Amniotic epithelial cell (primary cell): ENCODE data around the gene TRMT44.
"Not testable (repeated sequence)": the region's sequence is repeated elsewhere in the genome, so short reads cannot be mapped to it uniquely, and the experiment has no call there.

Experiments
- DNase-seq: peaks from one replicate; pipeline ENCODE4 v3.0.0-alpha.2; 2010; ENCODE audit warnings: low read depth

Gene TRMT44

DNA sequence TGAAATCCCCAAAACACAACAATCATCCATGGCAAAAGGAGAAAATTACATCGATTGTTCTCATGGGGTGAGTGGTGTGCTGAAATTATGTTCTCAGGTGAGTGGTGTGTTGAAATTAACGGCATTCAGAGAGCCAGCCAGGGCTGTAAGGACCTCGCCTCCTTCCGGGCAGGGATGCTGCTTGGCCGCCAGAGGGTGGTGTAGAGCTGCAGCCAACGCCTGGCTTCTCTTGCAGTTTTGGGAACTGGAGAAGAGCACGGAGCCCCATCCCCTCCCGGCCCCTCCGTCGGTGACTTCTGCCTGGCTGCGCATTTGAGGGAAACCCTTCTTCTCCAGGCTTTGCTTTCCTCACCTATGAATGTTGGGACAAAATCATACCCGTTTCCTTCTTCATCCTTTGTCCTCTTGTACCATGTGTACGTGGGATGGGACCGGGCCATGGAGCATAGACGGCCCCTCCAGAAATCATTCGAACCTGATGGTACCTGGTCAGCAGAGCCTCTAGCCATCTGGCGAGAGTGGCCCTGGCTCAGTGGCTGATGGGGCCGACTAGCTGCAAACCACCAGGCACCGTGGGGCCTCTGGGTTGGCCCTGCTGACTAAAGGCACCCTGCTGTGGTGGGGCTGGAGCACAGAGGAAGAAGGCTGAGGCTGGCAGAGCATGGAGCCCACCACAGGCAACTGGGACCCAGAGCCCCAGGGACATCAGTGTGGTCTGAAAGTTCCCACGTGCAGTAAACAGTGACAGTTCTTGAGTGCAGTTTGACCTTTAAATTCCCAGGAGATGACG lies 28.4 kb downstream of the TRMT44 start:
- peak; percentile 42 for DNase-seq

GRCh38 chr4:8469550-8469949 lies 29.0 kb downstream of the TRMT44 start:
- DNase-seq, result no peak

- no peak for DNase-seq
Observed at GRCh38 chr4:8470451-8471024, 30.0 kb downstream of the TRMT44 start.

DNA sequence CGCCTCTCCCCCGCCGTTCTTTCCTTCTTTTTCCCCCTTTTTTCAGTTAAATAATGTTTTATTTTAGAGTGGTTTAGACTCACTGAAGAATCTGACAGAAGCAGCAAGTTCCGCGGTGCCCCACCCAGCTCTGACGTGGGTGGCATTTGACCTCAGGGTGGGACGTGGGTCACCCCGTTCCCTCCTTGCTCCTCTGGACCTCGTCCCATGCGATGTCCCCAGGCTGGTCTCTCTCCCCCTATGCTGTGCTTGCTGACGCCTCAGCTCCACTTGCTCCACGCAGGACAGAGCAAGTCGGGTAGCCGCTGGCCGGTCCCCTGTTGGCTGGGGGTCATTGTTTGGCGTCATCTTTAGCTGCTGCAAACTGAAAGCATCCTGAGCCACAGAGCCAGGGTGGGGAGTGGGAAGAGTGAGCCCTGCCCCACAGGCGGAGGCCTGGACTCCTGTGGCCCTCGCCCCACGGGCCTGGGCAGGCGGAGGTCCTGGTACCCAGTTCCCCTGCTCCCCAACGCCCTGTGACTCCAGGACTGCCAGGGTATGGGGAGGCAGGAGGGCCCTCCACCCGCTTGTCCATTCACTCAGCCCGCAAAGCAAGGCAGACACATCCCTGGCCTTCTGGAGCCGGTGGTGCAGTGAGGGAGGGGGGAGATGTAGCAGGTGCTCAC lies 30.8 kb downstream of the TRMT44 start:
- no peak for DNase-seq

DNA sequence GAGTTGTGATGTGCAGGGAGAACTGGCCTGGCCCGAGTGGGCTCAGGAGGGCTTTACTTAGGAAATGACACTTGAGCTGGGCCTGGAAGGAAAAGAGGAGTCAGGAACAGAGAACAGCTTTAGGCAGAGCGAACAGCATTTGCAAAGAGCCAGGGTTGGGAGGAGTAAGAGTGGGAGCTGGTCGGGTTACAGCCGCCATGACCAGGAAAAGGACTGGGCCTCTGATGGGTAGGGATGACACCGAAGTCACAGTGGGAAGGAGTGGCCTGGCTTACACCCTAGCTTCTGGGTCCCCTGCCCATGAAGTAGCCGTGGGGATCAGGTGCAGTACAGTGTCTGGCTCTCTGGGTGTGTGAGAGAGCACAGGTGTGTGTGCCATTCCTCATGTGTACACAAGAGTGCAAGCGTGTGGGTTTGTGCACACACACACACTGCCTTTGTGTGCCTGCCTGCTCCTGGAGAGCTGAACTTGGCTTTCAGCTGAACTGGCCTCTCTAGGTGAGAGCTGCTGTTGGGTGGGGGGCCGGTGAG lies 31.6 kb downstream of the TRMT44 start:
- DNase-seq, result no peak

- DNase-seq, result peak; percentile 100
Observed at GRCh38 chr4:8472689-8473197, 32.2 kb downstream of the TRMT44 start.

DNA sequence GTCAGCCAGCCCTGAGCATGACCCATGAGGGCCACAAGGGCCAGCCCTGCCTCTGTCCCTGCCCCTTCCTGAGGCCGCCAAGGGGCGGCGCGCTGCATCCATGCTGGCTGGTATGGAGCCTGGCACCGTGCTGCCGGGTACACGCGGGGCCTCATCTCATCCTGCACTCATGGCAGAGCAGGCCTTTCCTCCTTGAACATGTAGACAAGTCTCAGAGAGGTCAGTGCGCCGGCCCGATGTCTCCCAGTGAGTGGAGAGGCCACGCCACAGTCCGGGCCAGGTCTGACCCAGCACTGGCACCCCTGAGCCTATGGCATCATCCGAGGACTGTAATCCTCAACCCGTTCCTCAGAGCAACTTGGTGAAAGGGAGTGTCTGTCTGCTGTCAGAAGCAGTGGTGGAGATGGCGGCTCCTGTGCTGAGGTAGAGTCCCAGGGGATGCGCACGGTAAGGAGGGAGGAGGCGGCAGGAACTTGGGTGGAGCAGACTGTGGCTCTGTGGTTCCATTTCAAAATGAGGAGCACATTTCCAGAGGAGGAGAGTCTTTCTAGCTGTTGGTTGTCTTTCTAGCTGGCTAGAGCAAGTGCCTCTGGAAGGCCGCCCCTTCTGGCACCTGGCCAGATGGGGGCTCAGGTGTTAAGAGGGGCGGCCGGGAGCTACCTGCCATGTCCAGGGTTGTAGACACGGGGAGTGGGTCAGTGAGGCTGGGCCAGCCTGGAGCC lies 32.8 kb downstream of the TRMT44 start:
- DNase-seq, result no peak

- DNase-seq, result peak; percentile 52
Observed at GRCh38 chr4:8473920-8474590, 33.5 kb downstream of the TRMT44 start.

GRCh38 chr4:8474856-8475255 lies 34.3 kb downstream of the TRMT44 start:
- no peak for DNase-seq

DNA sequence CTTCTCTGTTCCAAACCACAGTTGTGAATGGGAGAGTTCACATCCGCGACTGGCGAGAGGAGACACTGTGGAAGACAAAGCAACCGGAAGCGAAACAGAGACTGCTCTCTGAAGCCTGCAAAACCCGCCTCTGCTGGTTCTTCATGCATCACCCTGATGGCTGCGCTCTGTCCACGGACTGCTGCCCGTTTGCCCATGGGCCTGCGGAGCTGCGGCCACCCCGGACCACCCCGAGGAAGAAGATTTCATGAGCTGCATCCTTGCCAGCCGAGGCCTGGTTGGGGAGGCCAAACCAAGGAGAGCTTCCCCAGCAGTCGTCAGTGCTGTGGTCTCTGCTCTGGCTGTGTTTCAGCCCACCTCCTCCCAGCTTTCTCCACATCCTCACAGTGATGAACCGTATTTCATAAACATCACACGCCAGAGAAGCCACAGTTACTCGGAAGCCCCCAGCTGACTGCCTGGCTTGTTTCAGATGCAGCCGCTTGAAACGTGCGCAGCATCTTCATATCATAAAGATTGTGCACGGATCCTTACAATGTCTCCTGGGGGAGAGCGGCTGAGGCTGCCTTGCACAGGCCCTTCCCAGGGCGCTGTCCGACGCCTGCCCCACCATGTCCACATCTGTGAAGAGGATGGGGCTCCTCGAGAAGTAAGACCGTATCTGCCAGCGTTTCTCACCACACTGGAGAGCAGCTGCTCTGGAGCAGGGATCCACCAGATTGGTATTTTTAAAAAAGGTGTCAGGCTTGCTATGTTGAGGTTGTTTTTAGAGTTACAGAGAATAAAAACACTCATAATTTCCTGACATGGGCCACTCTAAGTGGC lies 35.4 kb downstream of the TRMT44 start:
- no peak for DNase-seq

DNA sequence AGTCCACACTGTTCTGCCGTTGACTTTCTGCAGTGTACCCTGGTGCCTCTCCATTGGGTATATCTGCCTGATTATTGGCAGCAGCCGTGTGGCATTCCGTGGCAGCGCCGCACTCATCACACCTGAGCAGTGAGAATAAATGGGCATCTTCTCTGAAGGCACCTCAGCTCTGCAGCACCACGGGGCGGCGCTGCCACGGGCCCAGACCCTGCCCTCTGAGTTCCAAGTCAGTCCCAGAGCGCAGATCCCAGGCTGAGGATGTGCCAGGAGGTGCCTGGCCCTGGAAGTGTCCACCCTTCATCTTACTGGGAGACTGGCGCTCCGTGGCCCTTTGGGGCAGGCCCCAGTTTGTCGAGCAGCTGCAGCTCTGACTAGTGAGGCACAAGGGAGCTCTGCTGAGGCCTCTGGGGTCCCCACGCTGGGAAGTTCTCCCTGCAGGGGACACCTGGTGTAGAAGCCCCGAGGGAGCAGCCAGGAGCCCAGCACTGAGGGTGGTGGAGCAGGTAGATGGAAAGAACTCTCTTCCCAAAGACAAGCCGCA lies 36.6 kb downstream of the TRMT44 start:
- DNase-seq, result no peak

DNA sequence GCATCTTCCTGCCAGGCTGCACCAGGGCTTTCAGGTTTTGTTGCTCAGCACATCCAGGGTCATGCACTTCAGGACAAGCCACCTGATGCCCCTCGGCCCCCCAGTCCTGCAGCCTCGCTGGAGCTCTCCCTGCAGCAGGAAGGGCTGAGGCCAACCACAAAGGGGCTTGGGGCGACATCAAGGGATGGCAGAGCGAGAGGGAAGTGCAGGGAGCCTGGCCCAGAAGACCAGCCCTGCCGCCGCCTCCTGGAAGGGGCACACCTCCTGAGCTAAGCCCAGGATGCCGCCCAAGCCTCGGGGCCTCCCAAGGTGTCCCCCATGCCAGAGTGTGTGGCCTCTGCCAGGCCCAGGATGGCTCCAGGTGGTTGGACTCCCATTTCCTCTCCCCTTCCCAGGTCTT lies 37.1 kb downstream of the TRMT44 start:
- DNase-seq, result no peak

DNA sequence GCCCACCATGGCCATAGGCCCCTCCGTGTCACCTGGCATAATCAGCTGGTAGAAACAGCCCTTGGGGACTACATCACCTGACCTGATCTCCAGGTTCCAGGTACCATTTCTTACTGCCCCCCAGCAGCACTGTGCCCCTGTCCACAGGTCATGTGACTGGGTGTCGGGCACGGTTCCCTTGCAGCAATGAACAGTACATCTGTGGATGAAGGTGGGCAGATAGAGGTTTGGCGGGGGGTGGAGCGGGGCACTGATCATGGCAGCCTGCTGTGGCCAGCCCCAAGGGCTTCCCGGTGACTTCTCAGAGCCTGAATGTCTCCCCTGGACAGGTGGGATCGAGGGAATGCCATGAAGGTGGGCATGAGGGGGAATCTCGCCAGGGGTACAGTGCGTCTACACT lies 37.8 kb downstream of the TRMT44 start:
- no peak for DNase-seq

- peak; percentile 85 for DNase-seq
Observed at GRCh38 chr4:8478801-8479744, 38.5 kb downstream of the TRMT44 start.

DNA sequence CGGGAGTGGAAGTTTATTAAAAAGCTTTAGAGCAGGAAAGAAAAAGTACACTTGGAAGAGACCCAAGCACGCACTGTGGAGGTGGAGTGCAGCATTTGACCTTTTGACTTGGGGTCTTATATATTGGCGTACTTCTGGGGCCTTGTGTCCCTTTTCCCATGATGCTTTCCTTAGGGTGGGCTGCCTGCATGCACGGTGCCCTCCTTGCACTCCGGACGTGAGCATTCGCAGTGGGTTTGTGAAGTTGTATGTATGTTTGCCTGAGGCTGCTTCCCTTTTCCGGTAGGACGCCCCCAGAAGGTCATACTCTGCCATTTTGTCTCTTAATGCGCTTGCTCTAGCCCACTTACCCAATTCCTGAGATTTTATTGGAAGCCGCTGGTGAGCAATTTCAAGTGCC lies 39.6 kb downstream of the TRMT44 start:
- no peak for DNase-seq

DNA sequence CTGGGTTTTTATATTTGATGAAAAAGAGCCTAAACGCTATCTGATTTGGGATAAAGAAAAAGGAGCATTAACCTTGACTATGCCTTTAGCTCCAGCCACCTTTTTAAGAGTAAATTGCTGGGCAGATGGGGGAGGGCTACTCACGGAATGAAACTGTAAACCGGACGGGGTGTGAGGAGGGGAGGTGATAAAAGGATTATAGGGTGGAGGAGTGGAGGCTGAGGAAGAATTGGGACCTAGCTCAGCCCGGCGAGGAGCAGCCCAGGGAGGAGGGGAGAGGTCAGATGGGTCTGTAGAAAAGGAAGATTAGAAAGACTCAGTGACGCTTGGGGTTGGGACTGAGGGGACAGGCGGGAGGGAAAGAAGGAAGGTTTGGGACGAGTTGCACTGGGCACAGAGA lies 46.1 kb downstream of the TRMT44 start:
- DNase-seq, result not testable (repeated sequence)

- no peak for DNase-seq
Observed at GRCh38 chr4:8488791-8489369, 48.3 kb downstream of the TRMT44 start.

GRCh38 chr4:8491478-8491877 lies 50.9 kb downstream of the TRMT44 start:
- DNase-seq, result not testable (repeated sequence)

DNA sequence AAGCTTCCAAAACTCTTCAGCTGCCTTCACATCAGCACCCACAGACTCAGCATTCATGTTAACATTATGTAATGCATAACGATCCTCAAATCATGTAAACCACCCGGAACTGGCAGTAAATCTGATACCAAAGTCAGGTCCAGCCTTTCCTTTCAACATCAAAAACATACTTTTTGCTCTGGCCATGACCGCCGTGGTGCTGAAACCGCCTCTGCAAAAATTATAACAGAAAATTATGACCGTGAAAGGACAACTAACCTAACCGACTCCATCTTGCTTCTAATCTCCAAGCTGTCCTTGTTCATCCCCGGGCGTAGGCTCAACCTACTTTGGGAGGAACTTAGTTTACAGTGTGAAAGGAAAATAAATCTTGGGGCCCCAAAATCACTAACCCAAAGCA lies 51.6 kb downstream of the TRMT44 start:
- no peak for DNase-seq
